T-helper 9 cell (primary cell): ENCODE measurements around the gene SPATA1.
"Not testable (repeated sequence)": the region's sequence is repeated elsewhere in the genome, so short reads cannot be mapped to it uniquely, and the experiment has no call there.

Source experiments
- DNase-seq: peaks from one replicate; pipeline ENCODE4 v3.0.0-alpha.2; 2020

Gene SPATA1

DNA sequence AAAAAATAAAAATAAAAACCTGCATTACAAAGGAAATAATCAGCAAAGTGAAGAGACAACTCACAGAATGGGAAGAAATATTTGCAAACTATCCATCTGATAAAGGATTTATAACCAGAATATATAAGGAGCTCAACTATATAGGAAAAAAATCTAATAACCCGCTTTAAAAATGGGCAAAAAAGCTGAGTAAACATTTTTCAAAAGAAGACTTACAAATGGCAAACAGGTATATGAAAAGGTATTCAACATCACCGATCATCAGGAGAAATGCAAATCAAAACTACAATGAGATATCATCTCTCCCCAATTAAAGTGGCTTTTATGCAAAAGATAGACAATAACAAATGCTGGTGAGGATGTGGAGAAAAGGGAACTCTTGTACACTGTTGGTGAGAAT, 4.0 kb downstream of the SPATA1 start:
- no peak for DNase-seq

DNA sequence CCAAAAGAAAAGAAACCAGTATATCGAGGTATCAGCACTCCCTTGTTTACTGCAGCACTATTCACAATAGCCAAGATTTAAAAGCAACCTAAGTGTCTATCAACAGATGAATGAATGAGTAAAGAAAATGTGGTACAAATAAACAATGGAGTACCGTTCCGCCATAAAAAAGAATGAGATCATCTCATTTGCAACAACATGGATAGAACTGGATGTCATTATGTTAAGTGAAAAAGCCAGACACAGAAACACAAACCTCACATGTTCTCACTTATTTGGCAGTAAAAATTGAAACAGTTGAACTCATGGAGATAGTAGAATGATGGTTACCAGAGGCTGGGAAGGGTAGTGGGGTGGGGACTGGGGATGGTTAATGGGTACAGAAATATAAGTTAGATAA, 4.5 kb downstream of the SPATA1 start:
- no peak for DNase-seq

- no peak for DNase-seq
Measured at GRCh38 chr1:84524590-84524989, 18.4 kb downstream of the SPATA1 start.

- DNase-seq = no peak
Measured at GRCh38 chr1:84525779-84526178, 19.6 kb downstream of the SPATA1 start.

- DNase-seq = no peak
Measured at GRCh38 chr1:84538599-84538998, 32.4 kb downstream of the SPATA1 start.

GRCh38 chr1:84539972-84540371, 33.8 kb downstream of the SPATA1 start:
- no peak for DNase-seq

DNA sequence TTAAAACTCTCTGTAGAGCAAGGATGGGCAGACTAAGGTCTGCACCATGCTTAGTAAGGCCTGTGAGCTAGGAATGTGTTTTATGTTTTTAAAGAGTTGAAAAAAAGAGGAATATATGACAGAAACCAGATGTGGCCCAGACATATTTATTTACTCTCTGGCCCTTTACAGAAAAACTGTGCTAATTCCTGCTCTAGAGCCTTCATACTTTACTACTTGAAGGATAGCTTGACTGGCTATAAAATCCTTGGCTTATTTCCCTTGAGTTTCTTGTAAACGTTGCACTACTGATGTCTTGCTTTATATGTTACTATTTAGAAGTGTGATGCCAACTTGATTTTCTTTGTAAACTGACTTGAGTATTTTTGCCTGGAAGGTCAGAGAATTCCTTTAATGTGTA, 34.6 kb downstream of the SPATA1 start:
- DNase-seq = no peak

- DNase-seq = no peak
Measured at GRCh38 chr1:84541679-84542078, 35.5 kb downstream of the SPATA1 start.

DNA sequence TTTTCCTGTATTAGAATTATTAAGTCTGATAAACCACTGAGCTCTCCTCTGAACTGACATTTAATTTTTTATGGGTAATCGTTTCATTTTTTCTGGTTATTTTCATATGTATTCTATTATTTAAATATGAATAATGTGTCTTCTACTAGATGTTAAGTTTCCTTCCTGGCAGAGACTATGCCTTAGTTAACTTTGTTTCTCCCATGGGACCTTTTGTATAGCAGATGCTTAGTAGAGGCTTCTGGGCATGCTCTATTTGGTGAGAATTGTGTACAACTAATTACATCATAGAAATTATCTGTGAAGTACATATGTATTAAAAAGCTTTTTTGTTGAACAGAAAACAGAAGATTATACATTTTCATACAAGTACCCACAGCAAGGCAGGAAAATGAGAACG, 44.6 kb downstream of the SPATA1 start:
- no peak for DNase-seq

DNA sequence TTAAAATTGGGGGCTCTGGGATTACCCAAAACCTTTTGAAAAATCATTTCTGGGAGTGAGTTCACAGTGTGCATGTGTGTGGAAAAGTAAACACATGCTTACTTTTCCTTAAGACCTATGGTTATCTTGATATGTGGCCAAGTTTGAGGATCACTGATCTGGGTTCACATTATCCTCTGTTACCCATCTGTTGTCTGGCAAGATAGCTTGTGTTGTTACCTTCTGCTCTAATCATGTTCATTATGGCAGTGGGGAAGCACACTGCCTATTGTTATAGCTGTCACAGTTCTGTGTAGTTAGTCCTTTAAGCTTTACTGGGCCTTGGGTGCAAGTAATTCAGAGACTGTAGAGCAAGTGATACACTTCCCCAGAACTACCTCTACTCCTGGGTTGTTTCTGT, 63.0 kb downstream of the SPATA1 start:
- DNase-seq = no peak

- no peak for DNase-seq
Measured at GRCh38 chr1:84570436-84571149, 64.4 kb downstream of the SPATA1 start.

GRCh38 chr1:84571150-84571535, 65.0 kb downstream of the SPATA1 start:
- no peak for DNase-seq

- DNase-seq = no peak
Measured at GRCh38 chr1:84573481-84573966, 67.3 kb downstream of the SPATA1 start.

GRCh38 chr1:84573967-84574842, 68.0 kb downstream of the SPATA1 start, which contains the start of gene CTBS:
Gene CTBS (minus strand): TSS chr1:84574440. CDS start chr1:84574415, 25 bp downstream.
- DNase-seq = peak; percentile 88

DNA sequence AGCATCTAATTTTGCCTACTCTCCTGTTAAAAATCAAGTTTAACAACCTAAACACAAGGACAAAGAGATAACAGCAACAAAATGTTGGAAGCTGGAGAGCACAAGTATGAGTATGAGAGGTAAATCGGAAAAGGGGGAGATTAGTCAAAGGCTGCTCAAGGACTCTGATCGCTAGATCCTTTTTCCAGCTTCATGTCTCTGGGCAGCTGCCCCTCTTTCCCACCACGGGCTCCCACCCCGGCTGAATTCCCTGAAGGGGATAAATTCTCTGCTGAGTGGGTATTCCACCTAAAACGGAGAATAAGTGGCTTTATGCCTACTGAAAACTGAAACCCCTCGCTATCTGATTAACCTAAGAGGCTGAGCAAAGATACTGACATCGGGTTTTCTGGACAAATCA, 68.8 kb downstream of the SPATA1 start:
- DNase-seq = no peak

- DNase-seq = no peak
Measured at GRCh38 chr1:84581648-84582047, 75.5 kb downstream of the SPATA1 start.

- no peak for DNase-seq
Measured at GRCh38 chr1:84582802-84583587, 76.8 kb downstream of the SPATA1 start.

DNA sequence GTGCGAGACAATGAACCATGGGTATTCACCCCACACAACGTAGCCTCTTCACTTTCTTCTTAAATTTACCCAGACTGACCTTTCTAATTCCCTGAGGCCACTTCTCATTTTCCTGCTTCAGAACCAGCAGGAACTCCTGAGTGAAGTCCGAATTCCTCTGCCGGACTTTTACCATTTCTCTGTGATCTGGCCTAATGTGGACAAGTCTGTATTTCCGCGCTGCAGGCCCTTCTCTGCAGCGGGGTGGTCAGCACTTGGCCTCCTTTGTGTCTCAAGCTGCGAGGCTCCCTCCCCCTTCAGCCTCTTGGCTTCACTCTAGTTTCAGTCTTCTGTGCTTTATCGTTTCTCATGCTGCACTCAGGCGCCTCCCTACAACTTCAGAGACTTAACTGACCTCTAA, 77.5 kb downstream of the SPATA1 start:
- DNase-seq = no peak

- no peak for DNase-seq
Measured at GRCh38 chr1:84584126-84584525, 77.9 kb downstream of the SPATA1 start.

GRCh38 chr1:84585803-84586202, 79.6 kb downstream of the SPATA1 start:
- DNase-seq = no peak

- DNase-seq = no peak
Measured at GRCh38 chr1:84587099-84587498, 80.9 kb downstream of the SPATA1 start.

DNA sequence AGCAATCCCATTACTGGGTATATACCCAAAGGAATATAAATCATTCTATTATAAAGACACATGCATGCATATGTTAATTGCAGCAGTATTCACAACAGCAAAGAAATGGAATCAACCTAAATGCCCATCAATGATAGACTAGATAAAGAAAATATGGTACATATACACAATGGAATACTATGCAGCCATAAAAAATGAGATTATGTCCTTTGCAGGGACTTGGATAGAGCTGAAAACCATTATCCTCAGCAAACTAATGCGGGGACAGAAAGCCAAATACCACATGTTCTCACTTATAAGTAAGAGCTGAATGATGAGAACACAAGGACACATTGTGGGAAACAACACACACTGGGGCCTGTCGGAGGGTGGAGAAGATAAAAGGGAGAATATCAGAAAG, 88.8 kb downstream of the SPATA1 start:
- not testable (repeated sequence) for DNase-seq

- DNase-seq = no peak
Measured at GRCh38 chr1:84597011-84597410, 90.8 kb downstream of the SPATA1 start.
